HG02884 (cell line): ENCODE results near the gene ERICH3.
"Not testable (repeated sequence)": the region's sequence is repeated elsewhere in the genome, so short reads cannot be mapped to it uniquely, and the experiment has no call there.

ENCODE experiments used
- ATAC-seq: cut with Tn5 transposase; IDR thresholded peaks from one replicate; pipeline ENCODE4 v1.9.1; 2021; ENCODE audit warnings: mild to moderate bottlenecking, moderate library complexity; ENCODE audit not compliant: unreplicated experiment

ERICH3 gene

DNA sequence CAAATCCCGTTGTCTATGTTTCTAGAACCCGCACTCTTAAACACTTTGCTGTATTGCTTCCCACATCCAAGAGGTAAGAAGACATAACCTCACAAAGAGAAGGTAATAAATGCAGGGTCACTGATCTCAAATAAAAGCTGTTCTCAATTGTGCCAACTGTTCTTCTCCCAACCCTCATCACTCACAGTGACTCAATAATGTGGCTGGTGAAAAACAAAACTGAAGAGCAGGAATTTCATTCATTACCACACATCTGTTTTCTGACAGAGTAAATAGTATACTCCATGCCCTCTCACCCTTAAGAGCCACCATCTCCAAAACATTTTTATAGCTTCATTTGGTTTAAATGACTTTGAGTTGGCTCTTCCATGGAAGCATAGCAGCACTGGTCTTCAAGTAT lies 6.2 kb upstream of the ERICH3 start:
- ATAC-seq = no peak

GRCh38 chr1:74677926-74678325 lies 4.3 kb upstream of the ERICH3 start:
- ATAC-seq = no peak

GRCh38 chr1:74674278-74675048 lies 871 bp upstream of the ERICH3 start:
- ATAC-seq = peak; percentile 42

- ATAC-seq = not testable (repeated sequence)
These were observed 2.7 kb downstream of the ERICH3 start for GRCh38 chr1:74670866-74671265.

DNA sequence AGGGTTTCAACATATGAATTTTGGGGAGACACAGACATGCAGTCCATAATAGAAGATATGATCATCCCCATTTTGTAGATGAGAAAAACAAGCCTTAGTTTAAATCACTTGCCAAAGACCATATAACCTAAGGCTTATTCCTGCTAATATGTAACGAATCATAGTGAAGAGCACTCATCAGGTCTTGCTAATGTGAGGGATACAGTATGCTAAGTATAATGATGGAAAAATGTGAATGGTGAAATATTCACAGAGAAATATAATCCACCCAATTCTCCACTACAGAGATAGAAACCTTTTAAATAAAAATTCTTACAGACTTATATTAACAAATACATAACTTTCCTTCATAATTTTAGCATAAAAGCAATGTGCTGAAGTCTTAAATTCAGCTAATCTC lies 18.9 kb downstream of the ERICH3 start:
- ATAC-seq = no peak

DNA sequence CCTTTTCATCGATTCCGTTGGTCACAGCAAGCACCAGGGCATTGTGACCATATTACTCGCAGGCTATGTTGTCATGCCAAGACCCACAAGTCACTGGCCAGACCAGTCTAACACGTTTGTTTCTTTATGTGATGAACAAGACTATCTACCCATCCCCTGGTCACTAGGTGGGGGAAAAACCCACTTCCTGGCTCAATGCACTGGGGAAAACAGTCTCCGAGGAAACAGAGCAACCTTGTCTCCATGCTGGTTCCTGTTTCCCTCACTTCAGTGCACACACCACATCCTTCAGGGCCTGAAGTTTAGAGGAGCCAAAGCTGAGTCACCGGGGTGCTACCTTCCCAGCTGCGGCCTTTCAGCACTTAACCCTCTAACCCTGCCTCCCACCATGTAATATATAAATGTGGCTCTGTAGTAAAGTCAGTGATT lies 20.9 kb downstream of the ERICH3 start:
- peak; percentile 97 for ATAC-seq

- no peak for ATAC-seq
These were observed 23.0 kb downstream of the ERICH3 start for GRCh38 chr1:74650561-74650960.

GRCh38 chr1:74641876-74642275 lies 31.7 kb downstream of the ERICH3 start:
- ATAC-seq = no peak

DNA sequence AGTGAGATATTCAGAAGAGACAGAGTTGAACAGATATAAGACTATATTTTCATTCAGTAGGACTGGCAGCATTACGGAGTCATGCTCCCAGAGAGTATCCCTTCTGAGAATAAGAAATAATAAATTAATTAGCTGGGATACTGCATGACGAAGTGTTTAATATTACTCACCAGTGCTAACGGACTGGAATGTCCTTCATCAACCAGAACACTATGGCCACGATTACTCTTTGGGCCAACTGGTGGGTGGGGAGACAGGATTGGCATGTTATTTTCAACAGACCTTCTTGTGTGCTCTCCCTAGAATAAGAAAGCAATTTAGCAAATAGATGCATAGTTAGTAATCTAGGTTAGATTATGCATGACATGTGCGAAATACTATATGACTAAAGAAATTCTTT lies 32.4 kb downstream of the ERICH3 start:
- ATAC-seq = no peak

- ATAC-seq = no peak
These were observed 36.3 kb downstream of the ERICH3 start for GRCh38 chr1:74637296-74637695.

DNA sequence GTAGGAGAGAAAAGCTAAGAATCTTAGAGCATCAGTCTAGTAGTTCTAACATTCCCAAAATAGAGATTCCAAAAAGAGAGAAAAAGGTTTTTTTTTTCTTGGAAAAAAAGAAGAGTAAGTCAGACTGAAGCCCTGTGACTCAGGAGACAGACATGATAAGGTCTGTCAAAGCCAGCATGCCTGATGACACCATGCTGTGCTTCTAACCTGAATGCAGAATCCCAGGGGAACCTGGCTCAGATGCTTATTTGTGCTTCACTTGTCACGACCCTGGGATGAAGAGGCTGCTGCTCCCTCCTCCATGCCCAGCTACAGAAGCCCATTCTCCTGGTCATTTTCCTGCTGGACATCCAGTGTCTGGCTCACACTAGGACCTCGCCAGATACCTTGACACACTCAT lies 44.3 kb downstream of the ERICH3 start:
- no peak for ATAC-seq

GRCh38 chr1:74623716-74624115 lies 49.9 kb downstream of the ERICH3 start:
- ATAC-seq = no peak

DNA sequence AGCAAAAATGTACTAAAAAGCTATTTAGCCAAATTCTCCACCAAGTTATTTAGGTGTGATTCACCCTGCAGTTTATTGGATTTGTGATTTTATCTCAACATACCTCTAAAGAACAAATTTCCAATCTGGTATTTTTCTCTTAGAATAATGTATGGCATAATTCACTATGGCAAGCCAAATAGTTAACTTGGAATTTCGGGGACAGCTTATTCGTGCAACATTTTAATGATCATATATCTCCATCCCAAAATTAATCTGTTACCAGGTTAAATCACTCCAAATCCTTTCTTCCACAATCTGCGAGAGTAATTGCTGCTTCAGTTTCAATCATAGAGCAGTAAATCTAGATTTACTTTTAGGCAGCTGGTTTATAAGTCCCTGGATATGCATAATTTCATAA lies 53.4 kb downstream of the ERICH3 start:
- ATAC-seq = no peak

DNA sequence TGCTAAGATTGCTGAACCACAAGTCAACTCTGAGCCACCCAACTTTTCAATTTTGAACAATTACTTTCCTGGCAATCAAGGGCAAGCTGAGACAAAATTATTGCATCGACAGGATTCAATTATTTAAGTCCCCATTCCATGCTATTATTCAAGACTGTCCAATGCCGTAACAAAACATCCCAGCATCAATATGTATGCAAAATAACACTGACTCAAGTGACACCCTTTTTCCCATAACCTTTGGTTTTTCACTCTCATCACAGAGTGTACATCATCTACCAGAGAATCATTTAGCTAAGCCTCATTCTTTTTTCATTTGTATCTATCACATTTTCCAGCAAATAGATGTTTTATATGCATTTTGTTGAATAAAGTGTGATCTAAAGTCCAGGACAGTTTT lies 54.6 kb downstream of the ERICH3 start:
- no peak for ATAC-seq

DNA sequence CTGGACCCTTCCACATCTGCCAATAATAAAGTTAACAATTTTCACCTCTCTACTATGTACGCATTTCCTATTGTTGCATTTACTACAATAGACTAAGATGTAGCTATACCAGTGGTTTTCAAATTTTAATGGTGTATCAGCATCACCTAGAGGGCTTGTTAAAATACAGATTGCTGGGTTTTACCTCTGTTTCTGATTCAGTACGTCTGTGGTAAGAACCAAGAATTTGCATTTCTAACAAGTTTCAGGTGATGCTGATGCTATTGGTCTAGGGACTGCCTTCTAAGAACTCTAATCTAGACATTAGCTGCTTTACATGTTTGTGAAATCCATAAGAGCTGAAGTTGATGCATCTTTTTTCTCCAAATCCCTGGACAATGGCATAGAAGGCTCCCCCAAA lies 59.7 kb downstream of the ERICH3 start:
- no peak for ATAC-seq

GRCh38 chr1:74611887-74612286 lies 61.7 kb downstream of the ERICH3 start:
- no peak for ATAC-seq

- no peak for ATAC-seq
These were observed 62.6 kb downstream of the ERICH3 start for GRCh38 chr1:74610961-74611360.

- no peak for ATAC-seq
These were observed 63.7 kb downstream of the ERICH3 start for GRCh38 chr1:74609810-74610371.

DNA sequence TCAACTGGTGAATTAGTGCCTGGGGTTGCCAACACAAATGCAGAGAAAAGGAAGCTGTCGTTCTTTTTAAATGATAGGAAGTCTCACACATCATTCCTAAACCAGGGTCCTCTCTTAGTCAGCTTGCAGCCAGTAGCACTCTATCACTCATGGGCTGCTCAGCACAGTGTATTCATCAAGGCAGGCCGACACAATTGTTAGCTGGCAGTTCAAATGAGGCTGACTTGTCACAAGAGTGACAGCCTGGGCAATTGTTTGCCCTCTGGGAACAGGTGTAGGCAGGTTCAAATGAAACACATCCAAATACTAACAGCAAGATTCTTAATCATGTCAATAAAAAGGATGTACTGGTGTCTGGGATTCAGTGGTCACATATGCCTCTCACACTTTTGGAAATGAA lies 76.9 kb downstream of the ERICH3 start:
- no peak for ATAC-seq

DNA sequence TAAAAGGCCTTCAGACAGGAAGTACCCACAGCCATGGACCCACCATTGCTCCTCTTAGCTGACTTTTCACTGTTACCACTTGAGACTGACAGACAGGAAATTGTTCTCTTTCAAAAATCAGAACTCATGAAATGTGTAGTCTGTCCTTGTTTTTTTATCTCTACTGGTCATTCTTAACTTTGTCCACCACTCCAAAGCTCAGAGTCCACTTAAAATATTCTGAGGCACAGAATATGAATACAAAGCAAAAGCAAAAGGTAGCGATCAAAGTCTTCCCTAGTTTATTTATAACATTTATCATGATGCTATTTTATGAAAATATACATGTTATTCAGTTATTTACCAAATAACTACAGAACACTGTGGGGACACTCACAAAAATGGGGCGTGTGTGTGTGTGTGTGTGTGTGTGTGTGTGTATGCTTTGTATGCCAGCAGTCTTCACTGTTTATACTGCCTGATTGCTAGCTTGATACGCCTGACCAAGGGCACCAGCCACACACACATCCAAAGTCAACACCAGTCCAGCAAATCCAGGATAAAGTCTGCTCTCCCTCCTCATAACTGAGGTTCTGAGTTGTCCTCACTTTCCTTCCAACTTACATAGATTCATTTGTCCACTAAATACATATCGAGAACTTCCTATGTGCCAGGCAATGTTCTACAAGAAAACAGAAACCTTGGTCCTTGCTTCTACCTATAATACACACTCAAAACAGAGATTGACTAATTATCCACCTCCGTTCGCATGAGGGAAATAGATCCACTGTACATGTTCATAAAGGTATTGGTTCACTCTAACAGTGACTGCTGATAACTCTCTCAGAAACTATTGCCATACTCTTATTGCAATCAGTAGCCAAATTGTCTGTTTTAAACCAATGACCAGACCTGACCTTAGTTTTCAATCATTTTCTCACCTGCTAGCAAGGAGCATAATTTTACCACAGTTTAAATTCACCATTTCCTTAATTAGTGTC lies 79.4 kb downstream of the ERICH3 start:
- ATAC-seq = no peak

DNA sequence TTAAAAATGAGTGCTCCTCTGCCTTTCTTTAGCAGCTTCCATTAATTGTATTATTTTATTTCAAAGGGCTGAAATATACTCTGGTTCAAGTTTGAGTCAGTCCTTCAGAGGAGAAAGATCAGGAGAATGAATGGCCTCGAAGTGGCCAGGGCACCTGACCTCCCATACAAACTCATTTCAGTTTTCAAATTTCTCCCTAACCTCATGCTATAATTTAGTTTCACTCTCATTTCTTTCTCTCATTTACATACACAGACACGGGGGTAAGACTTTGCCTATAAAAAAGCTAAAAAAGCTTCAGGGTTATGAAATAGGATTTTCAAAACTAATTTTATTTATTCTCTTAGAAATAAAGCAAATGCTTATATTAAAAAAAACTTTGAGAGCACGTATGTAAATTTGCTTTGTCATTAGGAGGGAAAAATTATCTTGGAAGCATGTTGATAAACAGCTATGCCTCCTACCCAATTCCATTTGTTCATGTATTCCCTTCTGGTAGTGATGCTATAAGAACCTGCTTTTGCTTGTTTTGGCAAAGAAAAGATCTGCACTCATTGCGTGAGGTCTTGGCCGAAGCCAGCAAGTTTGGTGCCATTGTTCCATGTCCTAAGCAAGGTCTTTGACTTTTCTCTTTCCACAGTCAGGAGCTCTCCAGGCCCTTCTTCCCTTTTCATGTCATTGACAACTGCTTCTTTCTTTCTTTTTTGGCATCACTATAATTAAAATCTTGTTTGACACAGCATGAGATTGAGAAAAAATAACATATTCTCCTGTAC lies 80.8 kb downstream of the ERICH3 start:
- ATAC-seq = no peak
